ENCODE results near the gene KIAA1217. TPM values are rescaled to one million over a fixed set of nuclear protein-coding genes. Genes with fewer than 3 reads are reported as not detected.
A peak's percentile ranks its signal among the peaks of the same experiment; 100 is the strongest.

KIAA1217 gene
- total RNA-seq, 1 experiment from 2014 or later, result 6.4 TPM

DNA sequence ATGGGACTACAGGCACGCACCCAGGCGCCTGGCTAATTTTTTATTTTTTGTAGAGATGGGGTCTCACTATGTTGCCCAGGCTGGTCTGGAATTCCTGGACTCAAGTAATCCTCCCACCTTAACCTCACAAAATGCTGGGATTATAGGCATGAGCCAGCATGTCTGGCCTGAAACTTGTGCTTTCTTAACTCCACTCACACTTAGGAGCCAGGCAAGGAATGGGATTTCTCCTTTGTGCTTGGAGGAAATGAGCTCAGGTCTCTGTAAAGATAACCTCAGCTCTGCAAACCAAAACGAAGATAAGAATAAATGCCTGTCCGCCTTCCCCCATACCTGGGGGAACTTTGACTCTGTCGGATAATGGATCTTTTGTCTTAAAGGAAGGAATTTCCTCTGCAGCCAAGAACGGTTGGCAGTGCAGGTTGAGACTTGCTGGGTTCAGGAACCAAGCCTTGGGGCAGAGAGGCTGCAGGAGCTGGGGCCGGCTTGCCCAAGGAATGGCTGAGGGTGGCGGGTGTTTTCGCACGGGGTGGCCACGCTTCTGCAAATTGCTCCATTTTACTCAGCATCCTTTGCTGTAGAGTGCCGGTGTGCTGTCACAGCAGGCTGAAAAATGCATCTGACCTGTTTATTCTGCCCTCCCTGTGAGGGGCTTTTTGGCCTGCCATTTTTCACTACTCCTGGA lies 174.2 kb downstream of the KIAA1217 start:
- no peak overlapping the region for H3K4me3 ChIP-seq
- no peaks in the 10 kb centered on the region for H3K36me3 ChIP-seq
- no peak for DNase-seq
- no peaks in the 10 kb centered on the region for H3K9me3 ChIP-seq
- H3K27me3 ChIP-seq, result no peaks in the 10 kb centered on the region

- Histone ChIP-seq H3K9me3 (no peaks in the 10 kb centered on the region), H3K27me3 (no peaks in the 10 kb centered on the region), H3K36me3 (no peaks in the 10 kb centered on the region), H3K4me3 (no peak overlapping the region)
- peak; percentile 88 for DNase-seq
Measured at GRCh38 chr10:24383681-24384106, 174.8 kb downstream of the KIAA1217 start.

GRCh38 chr10:24384954-24385353 lies 176.0 kb downstream of the KIAA1217 start:
- Histone ChIP-seq H3K9me3 (no peaks in the 10 kb centered on the region), H3K27me3 (no peaks in the 10 kb centered on the region), H3K36me3 (no peaks in the 10 kb centered on the region), H3K4me3 (no peak overlapping the region)
- no peak for DNase-seq

DNA sequence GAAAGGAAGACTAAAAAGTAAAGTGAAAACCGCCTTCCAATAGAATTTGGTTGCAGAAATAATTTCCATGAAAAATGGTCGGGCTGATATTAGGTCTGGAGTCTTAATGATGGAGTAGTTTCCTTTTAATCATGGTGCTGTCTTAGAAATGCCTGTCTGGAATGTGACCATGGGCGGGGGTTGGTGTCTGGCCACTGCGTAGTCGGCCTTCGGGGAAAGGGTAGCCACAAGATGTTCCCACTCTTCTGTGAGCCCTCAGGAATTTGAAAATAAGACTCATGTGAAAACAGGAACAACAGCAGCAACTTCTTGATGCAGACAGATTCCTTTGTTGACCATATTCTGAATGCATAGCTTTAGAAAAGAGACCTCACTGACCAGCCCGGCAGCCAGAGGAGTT lies 176.8 kb downstream of the KIAA1217 start:
- Histone ChIP-seq H3K36me3 (no peaks in the 10 kb centered on the region), H3K9me3 (no peaks in the 10 kb centered on the region), H3K4me3 (no peak overlapping the region), H3K27me3 (no peaks in the 10 kb centered on the region)
- DNase-seq, result no peak

DNA sequence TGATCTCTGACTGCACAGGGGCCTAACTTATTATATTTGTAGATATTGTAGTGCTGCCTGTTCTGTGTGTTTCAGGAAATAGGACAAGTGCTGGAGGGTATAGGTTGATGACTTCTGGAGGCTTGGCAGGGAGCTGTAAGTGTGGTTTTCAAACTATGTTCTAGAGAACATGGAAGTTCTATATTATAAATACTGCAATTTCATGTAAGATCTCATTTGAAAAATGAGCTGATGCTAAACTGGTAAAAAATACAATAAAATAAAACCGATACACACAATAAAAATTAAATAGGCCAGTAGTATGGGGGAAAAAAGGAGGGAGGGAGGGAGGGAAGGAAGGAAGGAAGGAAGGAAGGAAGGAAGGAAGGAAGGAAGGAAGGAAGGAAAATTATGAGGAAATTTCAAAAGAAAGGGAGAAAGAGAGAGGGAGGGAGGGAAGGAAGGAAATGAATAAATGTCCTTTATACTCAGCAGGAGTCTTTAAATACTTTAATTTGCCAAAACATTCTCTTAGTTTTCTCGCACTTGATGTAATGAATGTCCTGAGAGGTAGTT lies 181.3 kb downstream of the KIAA1217 start:
- Histone ChIP-seq H3K4me3 (no peak overlapping the region), H3K36me3 (no peaks in the 10 kb centered on the region), H3K9me3 (no peaks in the 10 kb centered on the region), H3K27me3 (no peaks in the 10 kb centered on the region)
- no peak for DNase-seq

- no peak overlapping the region for H3K4me3 ChIP-seq
- no peaks in the 10 kb centered on the region for H3K27me3 ChIP-seq
- H3K9me3 ChIP-seq, result no peaks in the 10 kb centered on the region
- no peak for DNase-seq
- no peaks in the 10 kb centered on the region for H3K36me3 ChIP-seq
Measured at GRCh38 chr10:24390746-24391145, 181.8 kb downstream of the KIAA1217 start.

DNA sequence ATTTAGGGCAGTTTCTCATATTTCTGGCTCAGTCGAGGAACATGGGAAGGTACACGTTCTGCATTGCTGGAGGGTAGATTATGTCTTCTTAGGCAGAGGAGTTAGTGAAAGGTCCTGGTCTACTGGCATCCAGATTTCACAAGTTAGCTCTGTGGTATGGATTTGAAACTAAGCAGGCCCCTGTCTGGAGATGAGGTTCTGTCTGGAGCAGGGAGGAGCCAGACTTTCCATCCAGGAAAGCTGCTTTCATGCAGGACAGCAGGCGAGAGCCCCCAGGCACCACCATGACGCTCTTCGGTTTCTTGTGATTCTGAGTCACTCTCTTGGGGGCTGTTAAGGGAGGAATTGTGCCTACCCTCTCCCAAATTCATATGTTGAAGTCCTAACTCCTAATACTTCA lies 184.3 kb downstream of the KIAA1217 start:
- Histone ChIP-seq H3K9me3 (no peaks in the 10 kb centered on the region), H3K4me3 (no peak overlapping the region), H3K36me3 (no peaks in the 10 kb centered on the region), H3K27me3 (no peaks in the 10 kb centered on the region; the same call in 1 of the 2 replicates)
- DNase-seq, result no peak

- no peak for DNase-seq
- Histone ChIP-seq H3K4me3 (no peak overlapping the region), H3K36me3 (no peaks in the 10 kb centered on the region), H3K27me3 (no peaks in the 10 kb centered on the region; the same call in 1 of the 2 replicates), H3K9me3 (no peaks in the 10 kb centered on the region)
Measured at GRCh38 chr10:24394461-24395190, 185.7 kb downstream of the KIAA1217 start.

GRCh38 chr10:24396396-24396795 lies 187.5 kb downstream of the KIAA1217 start:
- DNase-seq, result no peak
- no peaks in the 10 kb centered on the region for H3K9me3 ChIP-seq
- H3K36me3 ChIP-seq, result no peaks in the 10 kb centered on the region
- H3K27me3 ChIP-seq, result no peaks in the 10 kb centered on the region; the same call in 1 of the 2 replicates
- H3K4me3 ChIP-seq, result no peak overlapping the region

- H3K4me3 ChIP-seq, result no peak overlapping the region
- H3K36me3 ChIP-seq, result no peaks in the 10 kb centered on the region
- H3K27me3 ChIP-seq, result no peaks in the 10 kb centered on the region; the same call in 1 of the 2 replicates
- DNase-seq, result no peak
- H3K9me3 ChIP-seq, result no peaks in the 10 kb centered on the region
Measured at GRCh38 chr10:24397662-24398061, 188.7 kb downstream of the KIAA1217 start.

GRCh38 chr10:24404567-24404966 lies 195.6 kb downstream of the KIAA1217 start:
- no peaks in the 10 kb centered on the region for H3K27me3 ChIP-seq
- DNase-seq, result no peak
- no peaks in the 10 kb centered on the region for H3K9me3 ChIP-seq
- no peak overlapping the region for H3K4me3 ChIP-seq
- H3K36me3 ChIP-seq, result no peaks in the 10 kb centered on the region

DNA sequence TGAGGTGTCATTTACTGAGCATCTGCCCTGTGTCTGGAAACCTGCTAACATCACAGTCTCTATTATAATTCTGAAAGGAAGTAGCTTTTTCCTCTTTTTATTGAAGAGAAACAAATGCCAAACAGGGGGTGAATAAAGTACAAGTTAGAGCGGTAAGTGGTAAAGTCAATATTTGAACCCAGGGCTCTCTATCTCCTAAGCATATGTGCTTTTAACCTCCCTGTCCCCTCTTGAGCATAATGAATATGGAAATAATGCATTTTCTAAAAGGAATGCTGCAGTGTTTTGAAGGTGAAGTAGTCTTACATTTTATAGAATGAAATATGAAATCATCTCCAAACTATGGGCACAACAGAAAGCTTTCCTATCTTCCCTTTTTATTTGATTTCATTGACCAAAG lies 196.7 kb downstream of the KIAA1217 start:
- Histone ChIP-seq H3K9me3 (no peaks in the 10 kb centered on the region), H3K4me3 (no peak overlapping the region), H3K27me3 (no peaks in the 10 kb centered on the region), H3K36me3 (no peaks in the 10 kb centered on the region)
- DNase-seq, result no peak

DNA sequence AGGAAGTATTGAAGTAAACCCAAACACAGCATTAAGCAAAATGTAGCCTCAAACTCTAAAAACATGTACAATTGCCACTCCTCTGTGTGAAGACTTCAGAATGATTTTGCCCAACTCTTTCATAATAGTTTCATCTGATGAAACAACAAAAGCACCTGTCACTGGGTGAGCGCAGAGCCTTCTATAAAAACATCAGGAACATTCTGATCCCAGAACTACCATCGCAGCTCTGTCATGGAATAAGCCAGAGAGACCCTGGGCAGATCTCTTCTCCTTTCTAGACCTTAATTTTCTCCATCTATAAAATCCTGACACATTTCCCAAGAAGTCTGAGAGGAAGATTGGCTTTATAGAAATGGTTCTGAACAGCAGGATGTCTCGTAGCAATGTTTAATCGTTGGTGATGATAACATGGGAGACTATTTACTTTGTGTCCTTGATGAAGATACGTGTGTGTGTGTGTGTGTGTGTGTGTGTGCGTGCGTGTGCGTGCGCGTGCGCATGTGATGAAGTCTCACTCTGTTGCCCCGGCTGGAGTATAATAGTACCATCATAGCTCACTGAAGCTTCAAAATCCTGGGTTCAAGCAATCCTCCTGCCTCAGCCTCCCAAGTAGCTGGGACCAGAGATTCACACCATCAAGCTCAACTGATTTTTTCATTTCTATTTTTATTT lies 198.0 kb downstream of the KIAA1217 start:
- DNase-seq, result no peak
- H3K27me3 ChIP-seq, result no peaks in the 10 kb centered on the region

GRCh38 chr10:24407928-24408327 lies 199.0 kb downstream of the KIAA1217 start:
- no peaks in the 10 kb centered on the region for H3K36me3 ChIP-seq
- no peak for DNase-seq
- H3K9me3 ChIP-seq, result no peaks in the 10 kb centered on the region
- H3K27me3 ChIP-seq, result no peaks in the 10 kb centered on the region
- no peak overlapping the region for H3K4me3 ChIP-seq

More for the DNA sequence above, 198.0 kb downstream of the KIAA1217 start:
- no peaks in the 10 kb centered on the region for H3K9me3 ChIP-seq
- H3K4me3 ChIP-seq, result no peak overlapping the region
- no peaks in the 10 kb centered on the region for H3K36me3 ChIP-seq

DNA sequence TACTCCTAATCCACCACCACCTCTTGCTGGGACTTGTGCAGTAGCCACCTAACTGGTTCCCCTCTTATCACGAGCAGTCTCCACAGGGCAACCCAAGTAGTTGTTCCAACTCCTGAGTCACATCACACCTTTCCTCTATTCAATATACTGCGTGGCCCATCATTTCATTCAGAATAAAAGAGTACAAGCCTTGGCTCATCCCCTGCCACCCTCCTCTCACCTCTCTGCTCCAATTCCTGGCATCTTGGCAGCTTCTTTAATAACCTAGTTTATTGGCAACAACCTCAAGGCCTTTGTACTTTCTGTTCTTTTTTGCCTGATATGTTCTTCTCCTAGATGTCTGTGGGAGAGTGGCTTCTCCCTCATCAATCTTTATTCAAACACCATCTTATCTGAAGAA lies 199.4 kb downstream of the KIAA1217 start:
- no peak for DNase-seq
- no peak overlapping the region for H3K4me3 ChIP-seq
- no peaks in the 10 kb centered on the region for H3K27me3 ChIP-seq
- no peaks in the 10 kb centered on the region; the same call in 1 of the 2 replicates for H3K9me3 ChIP-seq
- H3K36me3 ChIP-seq, result no peaks in the 10 kb centered on the region

DNA sequence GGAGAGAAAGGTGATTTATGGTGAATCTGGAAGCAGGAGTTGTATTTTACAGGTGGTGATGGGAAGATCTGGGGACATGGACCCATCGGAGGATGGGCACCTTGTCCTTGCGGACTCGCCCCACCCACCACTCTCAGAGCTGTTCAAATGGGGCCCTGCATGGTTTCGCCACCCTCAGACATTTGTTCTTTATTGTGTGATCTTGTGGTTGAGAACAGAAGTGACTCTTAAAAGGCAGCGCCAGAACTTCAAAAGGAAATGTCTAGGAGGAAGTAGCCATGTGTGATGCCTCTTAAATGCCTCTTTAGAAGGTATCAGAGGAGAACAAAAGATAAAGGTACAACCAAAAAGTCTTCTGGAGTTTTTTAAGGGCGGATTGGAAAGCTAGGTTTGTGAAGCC lies 205.7 kb downstream of the KIAA1217 start:
- H3K36me3 ChIP-seq, result no peaks in the 10 kb centered on the region
- H3K4me3 ChIP-seq, result no peak overlapping the region
- no peaks in the 10 kb centered on the region; the same call in 1 of the 2 replicates for H3K9me3 ChIP-seq
- no peaks in the 10 kb centered on the region for H3K27me3 ChIP-seq
- DNase-seq, result no peak
